Measurements from ENCODE around the gene MOB3A. TPM values are rescaled to one million over a fixed set of nuclear protein-coding genes. Genes with fewer than 3 reads are reported as not detected.

Gene MOB3A
- total and polyA plus RNA-seq, 2 of the 13 experiments (the other 11 are each of a cell fraction or from before 2014, with no cell fraction given) = 3.5 to 17.8 TPM

- TF ChIP-seq ZNF75D (CRISPR knock-in tag; IDR thresholded peaks at IDR 0.05; ENCODE audit: borderline replicate concordance) = no peak
- TF ChIP-seq ZBTB25 (CRISPR knock-in tag; IDR thresholded peaks at IDR 0.05) = no peak
- no peak for TF ChIP-seq ZBTB20 (CRISPR knock-in tag; IDR thresholded peaks at IDR 0.05; ENCODE audit: borderline replicate concordance, low read depth)
- no peak for TF ChIP-seq ELK4 (CRISPR knock-in tag; IDR thresholded peaks at IDR 0.05; ENCODE audit: borderline replicate concordance)
- TF ChIP-seq FOXO4 (CRISPR knock-in tag; conservative IDR thresholded peaks at IDR 0.05) = peak; percentile 97; the same call in 1 of the 2 replicates
- TF ChIP-seq NAIF1 (CRISPR knock-in tag; IDR thresholded peaks at IDR 0.05; ENCODE audit: borderline replicate concordance) = no peak
- TF ChIP-seq DBP (CRISPR knock-in tag; IDR thresholded peaks at IDR 0.05; ENCODE audit: not compliant biosample characterization) = no peak
- TF ChIP-seq NFYC (CRISPR knock-in tag; IDR thresholded peaks at IDR 0.05) = no peak
- TF ChIP-seq ZNF563 (CRISPR knock-in tag; IDR thresholded peaks at IDR 0.05) = peak; percentile 54; the same call in 1 of the 2 replicates
- 0 out of 2 replicates have a peak, but pooled peaks have one; percentile 80 for TF ChIP-seq ZNF446 (CRISPR knock-in tag; IDR thresholded peaks at IDR 0.05)
- TF ChIP-seq ZBTB7B (CRISPR knock-in tag; IDR thresholded peaks at IDR 0.05) = peak; percentile 50; the same call in 1 of the 2 replicates
- TF ChIP-seq EZH2 (conservative IDR thresholded peaks at IDR 0.05; ENCODE audit: low read depth, low read length) = no peak
- no peak for TF ChIP-seq NPAS2 (CRISPR knock-in tag; IDR thresholded peaks at IDR 0.05; ENCODE audit: borderline replicate concordance)
- TF ChIP-seq ZNF484 (CRISPR knock-in tag; IDR thresholded peaks at IDR 0.05; ENCODE audit: borderline replicate concordance, low read depth) = no peak
- no peak for TF ChIP-seq ZEB1 (IDR thresholded peaks at IDR 0.05; ENCODE audit: insufficient replicate concordance, low read depth)
- TF ChIP-seq GTF2F1 (IDR thresholded peaks at IDR 0.05; ENCODE audit: low read length) = no peak
- peak; percentile 88; the same call in 1 of the 2 replicates for TF ChIP-seq ZC3H13 (CRISPR knock-in tag; IDR thresholded peaks at IDR 0.05)
- TF ChIP-seq THAP7 (CRISPR knock-in tag; IDR thresholded peaks at IDR 0.05) = no peak
- TF ChIP-seq ZNF124 (CRISPR knock-in tag; IDR thresholded peaks at IDR 0.05) = no peak; the same call in 1 of the 2 replicates
- no peak for TF ChIP-seq ZNF710 (CRISPR knock-in tag; IDR thresholded peaks at IDR 0.05; ENCODE audit: borderline replicate concordance)
- no peak for TF ChIP-seq ZNF101 (CRISPR knock-in tag; IDR thresholded peaks at IDR 0.05; ENCODE audit: borderline replicate concordance, low read depth)
- 0 out of 2 replicates have a peak, but pooled peaks have one; percentile 75 for TF ChIP-seq ZNF234 (CRISPR knock-in tag; conservative IDR thresholded peaks at IDR 0.05)
- TF ChIP-seq RELA (CRISPR knock-in tag; IDR thresholded peaks at IDR 0.05) = no peak
Measured at GRCh38 chr19:2060884-2061494, 35.1 kb downstream of the MOB3A start (continued).

Data from HepG2 (cell line).